Endothelial cell of umbilical vein (primary cell): ENCODE data around the gene NXPE3. TPM values are rescaled to one million over a fixed set of nuclear protein-coding genes. Genes with fewer than 3 reads are reported as not detected.
"Not testable (repeated sequence)": the region's sequence is repeated elsewhere in the genome, so short reads cannot be mapped to it uniquely, and the experiment has no call there.

Experiments
- BruUV-seq: library from RNA; stranded (reverse); fragments of 400-500 nt; replicated peaks from 2 replicates; lab custom pipeline; 2021; lab: Mats Ljungman, UMichigan
- CTCF ChIA-PET: fragments of 300-600, 350-600 bp; sonication (Branson Sonifier 250); formaldehyde crosslinking; loops from one replicate; lab custom pipeline; 2021; ENCODE audit warnings: antibody characterized with exemption, inconsistent platforms; lab: Charles Lee
- POLR2A ChIA-PET: fragments of 300-600, 350-600 bp; sonication (Branson Sonifier 250); formaldehyde crosslinking; loops from one replicate; lab custom pipeline; 2021; ENCODE audit warnings: antibody characterized with exemption, inconsistent platforms; lab: Charles Lee
- DNase-seq: peaks from one replicate; pipeline ENCODE4 v3.0.0-alpha.2; 2011; ENCODE audit warnings: low read depth, low spot score
- FAIRE-seq: peaks from 2 replicates; lab custom pipeline; 2011; peaks lifted over from hg19 to GRCh38; lab: Jason Lieb, UNC
- H2AFZ ChIP-seq: 2 replicates; pipeline ENCODE4 v1.6.0; 2012; ENCODE audit warnings: low read depth, low read length, control low read depth, inconsistent platforms
- H3K27ac ChIP-seq: 2 replicates; pipeline ENCODE4 v1.5.1; 2011; ENCODE audit warnings: low read depth, mild to moderate bottlenecking, control low read depth, low read length, moderate library complexity; ENCODE audit not compliant: insufficient read depth
- H3K27me3 ChIP-seq, 2 experiments: 2 replicates each; pipeline versions ENCODE4 v1.6.0 to v1.6.1; 2011; ENCODE audit warnings: low read length in 2 of 2, mixed read lengths in 1 of 2; ENCODE audit not compliant: control insufficient read depth in 2 of 2, insufficient read depth in 2 of 2
- H3K36me3 ChIP-seq, 2 experiments: 2 replicates in 1 of 2; 3 replicates in 1 of 2; pipeline ENCODE4 v1.5.1; 2011; ENCODE audit warnings: low read length in 2 of 2, mild to moderate bottlenecking in 1 of 2, moderate library complexity in 1 of 2; ENCODE audit not compliant: control insufficient read depth in 2 of 2, insufficient read depth in 2 of 2; ENCODE audit errors: extremely low read depth in 1 of 2
- H3K4me1 ChIP-seq: 3 replicates; pipeline ENCODE4 v1.5.1; 2011; ENCODE audit warnings: mild to moderate bottlenecking, low read length; ENCODE audit not compliant: control insufficient read depth, insufficient read depth; ENCODE audit errors: extremely low read depth
- H3K4me2 ChIP-seq: 2 replicates; pipeline ENCODE4 v1.6.1; 2011; ENCODE audit warnings: low read length, control low read depth, mixed read lengths; ENCODE audit not compliant: insufficient read depth
- H3K4me3 ChIP-seq, 3 experiments: fragments of 200-600 bp in 1 of 3; sonication (generic), shearing (Covaris generic) in 1 of 3; replicated peaks in 1 of 3; 2 replicates each; pipeline ENCODE4 v1.5.1; 2011 to 2016; ENCODE audit warnings: control low read depth in 3 of 3, low read length in 3 of 3, mild to moderate bottlenecking in 2 of 3, inconsistent platforms in 1 of 3, low read depth in 1 of 3, moderate library complexity in 1 of 3; ENCODE audit not compliant: insufficient read depth in 1 of 3
- H3K79me2 ChIP-seq: 2 replicates; pipeline ENCODE4 v1.6.0; 2012; ENCODE audit warnings: low read length, inconsistent platforms; ENCODE audit not compliant: control insufficient read depth, insufficient read depth
- H3K9ac ChIP-seq: replicated peaks from 2 replicates; pipeline ENCODE3; 2011; ENCODE audit warnings: low read length, control low read depth; ENCODE audit not compliant: insufficient read depth; ENCODE audit errors: extremely low read depth
- H3K9me1 ChIP-seq: replicated peaks from 3 replicates; pipeline ENCODE4 v1.6.0; 2011; ENCODE audit warnings: mild to moderate bottlenecking, low read length; ENCODE audit not compliant: control insufficient read depth, insufficient read depth; ENCODE audit errors: extremely low read depth
- H3K9me3 ChIP-seq: replicated peaks from 2 replicates; pipeline ENCODE4 v1.5.1; 2012; ENCODE audit warnings: low read length, inconsistent platforms; ENCODE audit not compliant: control insufficient read depth, insufficient read depth
- H4K20me1 ChIP-seq: replicated peaks from 2 replicates; pipeline ENCODE3; 2011; ENCODE audit warnings: mild to moderate bottlenecking, low read length; ENCODE audit not compliant: control insufficient read depth, insufficient read depth; ENCODE audit errors: extremely low read depth
- EZH2 ChIP-seq: IDR thresholded peaks from 2 replicates; pipeline ENCODE4 v1.6.1; 2012; ENCODE audit warnings: borderline replicate concordance, low read depth, mild to moderate bottlenecking, moderate library complexity, low read length, inconsistent platforms; ENCODE audit not compliant: severe bottlenecking
- FOS ChIP-seq: IDR thresholded peaks from 2 replicates; pipeline ENCODE4 v1.6.1; 2011; ENCODE audit warnings: mild to moderate bottlenecking, low read length, moderate library complexity, borderline replicate concordance; ENCODE audit not compliant: insufficient read depth
- GATA2 ChIP-seq: IDR thresholded peaks from 2 replicates; pipeline ENCODE4 v1.7.0; 2011; ENCODE audit warnings: low read depth, mild to moderate bottlenecking, moderate library complexity, mixed read lengths, low read length; ENCODE audit not compliant: insufficient read length, insufficient read depth
- JUN ChIP-seq: IDR thresholded peaks from 2 replicates; pipeline ENCODE4 v1.6.1; 2011; ENCODE audit warnings: borderline replicate concordance, low read depth; ENCODE audit not compliant: insufficient read length, insufficient read depth
- MYC ChIP-seq: IDR thresholded peaks from one replicate; pipeline ENCODE4 v1.6.1; 2011; ENCODE audit warnings: mild to moderate bottlenecking, low read depth, low read length
- POLR2A ChIP-seq: IDR thresholded peaks from 2 replicates; pipeline ENCODE4 v1.6.1; 2012; ENCODE audit warnings: low read depth, mild to moderate bottlenecking, control low read depth, low read length
- POLR2AphosphoS5 ChIP-seq: IDR thresholded peaks from 2 replicates; pipeline ENCODE4 v1.6.1; 2012; ENCODE audit warnings: low read depth, mild to moderate bottlenecking, control low read depth, low read length, moderate library complexity; ENCODE audit not compliant: insufficient read depth
- dilution Hi-C: fragments of 300-500 bp; cut with MboI; formaldehyde crosslinking; loops from one replicate; pipeline ENCODE4 v1.15.0; 2019; ENCODE audit warnings: low sequenced_read_pairs; ENCODE audit not compliant: extremely low pct_ligation_motif_present
- intact Hi-C: fragments of 100-400 bp; cut with micrococcal nuclease; formaldehyde crosslinking; loops from one replicate; pipeline ENCODE4 v1.10.0; 2022
- polyA plus RNA-seq, 4 experiments: library from polyadenylated mRNA; depleted of rRNA in 3 of 4; stranded (reverse) in 3 of 4; unstranded in 1 of 4; fragments of >200 nt; gene quantifications; 2 replicates each; pipeline versions ENCODE4 v1.2.1 to v1.2.3, GENCODE V29; 2011 to 2012; ENCODE audit warnings: missing spikeins in 1 of 4
- total RNA-seq: library from RNA; stranded (reverse); gene quantifications from 2 replicates; pipeline ENCODE4 v1.2.3, GENCODE V29; 2021
- TF ChIP-seq, protein P1 (sequence below): IDR thresholded peaks from 2 replicates; pipeline ENCODE4 v1.6.1; 2011; ENCODE audit not compliant: insufficient read depth, insufficient read length
- TF ChIP-seq, protein P2 (sequence below), 2 donors: IDR thresholded peaks; 1 replicate in 1 of 2; 2 replicates in 1 of 2; pipeline ENCODE4 v1.5.1; 2011; ENCODE audit warnings: low read length in 2 of 2, mild to moderate bottlenecking in 2 of 2, moderate library complexity in 2 of 2, control low read depth in 1 of 2, inconsistent platforms in 1 of 2, low read depth in 1 of 2; ENCODE audit not compliant: insufficient read depth in 1 of 2; ENCODE audit errors: extremely low read depth in 1 of 2

The NXPE3 gene
- total and polyA plus RNA-seq, 2 donors (not counting 3 experiments of a cell fraction or from before 2014, with no cell fraction given) = 13.7 to 20.3 TPM

DNA sequence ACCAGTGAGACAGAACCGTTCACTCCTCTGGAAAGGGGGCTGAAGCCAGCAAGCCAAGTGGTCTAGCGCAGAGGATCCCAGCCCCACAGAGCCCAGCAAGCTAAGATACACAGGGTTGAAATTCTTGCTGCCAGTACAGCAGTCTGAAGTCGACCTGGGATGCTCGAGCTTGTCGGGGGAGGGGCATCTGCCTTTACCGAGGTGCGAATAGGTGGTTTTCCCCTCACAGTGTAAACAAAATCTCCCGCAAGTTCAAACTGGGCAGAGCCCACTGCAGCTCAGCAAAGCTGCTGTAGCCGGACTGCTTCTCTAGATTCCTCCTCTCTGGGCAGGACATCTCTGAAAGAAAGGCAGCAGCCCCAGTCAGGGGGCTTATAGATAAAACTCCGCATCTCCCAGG is 43.2 kb upstream of the NXPE3 start:
- H3K4me2 ChIP-seq = no peak overlapping the region
- H3K27ac ChIP-seq = no peak overlapping the region
- intact Hi-C loops (no loop called here), dilution Hi-C loops (no loop called here)
- H3K9ac ChIP-seq = no peak overlapping the region
- ChIA-PET CTCF (interaction anchor here (1.9 kb wide), 1 partner anchor 20 kb away, joined by 4 read pairs; no protein-coding TSS in a partner anchor), POLR2A (no interaction called here)
- no peak overlapping the region for H3K4me3 ChIP-seq
- DNase-seq = no peak
- no peaks in the 10 kb centered on the region for H3K79me2 ChIP-seq
- no peak for FAIRE-seq
- H4K20me1 ChIP-seq = no peaks in the 10 kb centered on the region
- no peaks in the 10 kb centered on the region for H3K9me3 ChIP-seq
- H3K4me1 ChIP-seq = no peaks in the 10 kb centered on the region
- TF ChIP-seq POLR2A (no peak), MYC (no peak), FOS (no peak), GATA2 (no peak), POLR2AphosphoS5 (no peak), EZH2 (no peak), JUN (no peak)
- TF ChIP-seq, protein P1, sequence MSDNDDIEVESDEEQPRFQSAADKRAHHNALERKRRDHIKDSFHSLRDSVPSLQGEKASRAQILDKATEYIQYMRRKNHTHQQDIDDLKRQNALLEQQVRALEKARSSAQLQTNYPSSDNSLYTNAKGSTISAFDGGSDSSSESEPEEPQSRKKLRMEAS = no peak
- TF ChIP-seq, protein P2, sequence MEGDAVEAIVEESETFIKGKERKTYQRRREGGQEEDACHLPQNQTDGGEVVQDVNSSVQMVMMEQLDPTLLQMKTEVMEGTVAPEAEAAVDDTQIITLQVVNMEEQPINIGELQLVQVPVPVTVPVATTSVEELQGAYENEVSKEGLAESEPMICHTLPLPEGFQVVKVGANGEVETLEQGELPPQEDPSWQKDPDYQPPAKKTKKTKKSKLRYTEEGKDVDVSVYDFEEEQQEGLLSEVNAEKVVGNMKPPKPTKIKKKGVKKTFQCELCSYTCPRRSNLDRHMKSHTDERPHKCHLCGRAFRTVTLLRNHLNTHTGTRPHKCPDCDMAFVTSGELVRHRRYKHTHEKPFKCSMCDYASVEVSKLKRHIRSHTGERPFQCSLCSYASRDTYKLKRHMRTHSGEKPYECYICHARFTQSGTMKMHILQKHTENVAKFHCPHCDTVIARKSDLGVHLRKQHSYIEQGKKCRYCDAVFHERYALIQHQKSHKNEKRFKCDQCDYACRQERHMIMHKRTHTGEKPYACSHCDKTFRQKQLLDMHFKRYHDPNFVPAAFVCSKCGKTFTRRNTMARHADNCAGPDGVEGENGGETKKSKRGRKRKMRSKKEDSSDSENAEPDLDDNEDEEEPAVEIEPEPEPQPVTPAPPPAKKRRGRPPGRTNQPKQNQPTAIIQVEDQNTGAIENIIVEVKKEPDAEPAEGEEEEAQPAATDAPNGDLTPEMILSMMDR (IDR thresholded peaks at IDR 0.05; ENCODE audit: extremely low read depth in 1 of 2, insufficient read depth in 1 of 2, low read depth in 1 of 2, low read length in 2 of 2) = no peak
- no TSS peak for BruUV-seq
- H3K27me3 ChIP-seq = no peaks in the 10 kb centered on the region
- H2AFZ ChIP-seq = no peak overlapping the region
- no peaks in the 10 kb centered on the region for H3K9me1 ChIP-seq
- H3K36me3 ChIP-seq = peaks cover 15 to 20% of the 10 kb centered on the region in 2 experiments

DNA sequence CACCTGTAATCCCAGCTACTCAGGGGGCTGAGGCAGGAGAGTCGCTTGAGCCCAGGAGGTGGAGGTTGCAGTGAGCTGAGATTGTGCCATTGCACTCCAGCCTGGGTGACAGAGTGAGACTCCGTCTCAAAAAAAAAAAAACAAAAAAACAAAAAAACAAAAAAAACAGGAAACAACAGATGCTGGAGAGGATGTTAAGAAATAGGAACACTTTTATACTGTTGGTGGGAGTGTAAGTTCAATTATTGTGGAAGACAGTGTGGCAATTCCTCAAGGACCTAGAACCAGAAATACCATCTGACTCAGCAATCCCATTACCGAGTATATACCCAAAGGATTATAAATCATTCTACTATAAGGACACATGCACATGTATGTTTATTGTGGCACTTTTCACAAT is 37.1 kb upstream of the NXPE3 start:
- POLR2A ChIA-PET, dilution Hi-C loops, H3K27ac ChIP-seq, H3K9me1 ChIP-seq, H4K20me1 ChIP-seq, H3K9me3 ChIP-seq, intact Hi-C loops, BruUV-seq, CTCF ChIA-PET, H3K4me3 ChIP-seq, DNase-seq, H3K9ac ChIP-seq, H3K4me1 ChIP-seq, H3K27me3 ChIP-seq, H3K79me2 ChIP-seq, H2AFZ ChIP-seq, H3K4me2 ChIP-seq, FAIRE-seq, H3K36me3 ChIP-seq: not testable (repeated sequence)
